Stomach smooth muscle (tissue), 2 donors: ENCODE results near the gene COL23A1.

Experiments
- H3K27ac ChIP-seq: one replicate; pipeline ENCODE4 v1.7.0; 2013; ENCODE audit warnings: mild to moderate bottlenecking, low read length, inconsistent platforms
- H3K27me3 ChIP-seq, 2 donors: one replicate each; pipeline ENCODE4 v1.7.0; 2013; ENCODE audit warnings: low read length in 2 of 2; ENCODE audit not compliant: insufficient read depth in 2 of 2, control insufficient read depth in 1 of 2
- H3K36me3 ChIP-seq, 2 donors: one replicate each; pipeline ENCODE4 v1.7.0; 2013; ENCODE audit warnings: low read length in 2 of 2; ENCODE audit not compliant: control insufficient read depth in 2 of 2, insufficient read depth in 2 of 2
- H3K4me1 ChIP-seq: one replicate; pipeline ENCODE4 v1.7.0; 2013; ENCODE audit warnings: low read length; ENCODE audit not compliant: control insufficient read depth, insufficient read depth
- H3K4me3 ChIP-seq, 2 donors: one replicate each; pipeline ENCODE4 v1.7.0; 2013; ENCODE audit warnings: low read length in 2 of 2
- H3K9ac ChIP-seq, 2 donors: one replicate each; pipeline ENCODE4 v1.7.0; 2013; ENCODE audit warnings: low read length in 2 of 2, mild to moderate bottlenecking in 1 of 2
- H3K9me3 ChIP-seq, 2 donors: one replicate each; pipeline ENCODE4 v1.7.0; 2013; ENCODE audit warnings: low read length in 2 of 2; ENCODE audit not compliant: control insufficient read depth in 2 of 2
- donor health status: healthy.
- donor health status: Pancreatic carcinoma.

COL23A1 gene

GRCh38 chr5:178327446-178327845, 262.7 kb downstream of the COL23A1 start:
- no peak overlapping the region for H3K27ac ChIP-seq

GRCh38 chr5:178326374-178326715, 263.8 kb downstream of the COL23A1 start:
- peaks cover 19% of the 10 kb centered on the region for H3K4me1 ChIP-seq
- no peaks in the 10 kb centered on the region for H3K36me3 ChIP-seq
- peaks cover 0 to 4% of the 10 kb centered on the region in 2 donors for H3K27me3 ChIP-seq
- no peak overlapping the region for H3K9ac ChIP-seq
- no peak overlapping the region for H3K4me3 ChIP-seq
- peaks cover 0 to 4% of the 10 kb centered on the region in 2 donors for H3K9me3 ChIP-seq
- peak overlapping the region; percentile 73 for H3K27ac ChIP-seq

More at GRCh38 chr5:178327446-178327845, 262.7 kb downstream of the COL23A1 start:
- H3K27me3 ChIP-seq: peaks cover 0 to 4% of the 10 kb centered on the region in 2 donors
- H3K9ac ChIP-seq: no peak overlapping the region
- peaks cover 30% of the 10 kb centered on the region for H3K4me1 ChIP-seq
- no peak overlapping the region for H3K4me3 ChIP-seq
- peaks cover 0 to 4% of the 10 kb centered on the region in 2 donors for H3K9me3 ChIP-seq
- no peaks in the 10 kb centered on the region for H3K36me3 ChIP-seq

- H3K36me3 ChIP-seq: no peaks in the 10 kb centered on the region
- H3K4me1 ChIP-seq: peaks cover 14% of the 10 kb centered on the region
- peak overlapping the region; percentile 73 for H3K27ac ChIP-seq
- H3K9me3 ChIP-seq: peaks cover 0 to 4% of the 10 kb centered on the region in 2 donors
- no peak overlapping the region for H3K9ac ChIP-seq
- no peak overlapping the region for H3K4me3 ChIP-seq
- peaks cover 0 to 4% of the 10 kb centered on the region in 2 donors for H3K27me3 ChIP-seq
Observed at GRCh38 chr5:178325679-178326373, 264.4 kb downstream of the COL23A1 start.

- no peak overlapping the region for H3K27ac ChIP-seq
- H3K36me3 ChIP-seq: no peaks in the 10 kb centered on the region
- H3K9ac ChIP-seq: no peak overlapping the region
- peaks cover 0 to 4% of the 10 kb centered on the region in 2 donors for H3K9me3 ChIP-seq
- H3K27me3 ChIP-seq: peaks cover 0 to 4% of the 10 kb centered on the region in 2 donors
- peaks cover 11% of the 10 kb centered on the region for H3K4me1 ChIP-seq
- no peak overlapping the region for H3K4me3 ChIP-seq
Observed at GRCh38 chr5:178325311-178325678, 264.9 kb downstream of the COL23A1 start.

GRCh38 chr5:178324481-178325310, 265.5 kb downstream of the COL23A1 start:
- Histone ChIP-seq H3K27me3 (peaks cover 0 to 4% of the 10 kb centered on the region in 2 donors), H3K9me3 (peaks cover 0 to 4% of the 10 kb centered on the region in 2 donors), H3K27ac (no peak overlapping the region), H3K9ac (no peak overlapping the region), H3K4me3 (no peak overlapping the region), H3K36me3 (no peaks in the 10 kb centered on the region), H3K4me1 (peaks cover 11% of the 10 kb centered on the region)

- Histone ChIP-seq H3K9ac (no peak overlapping the region), H3K27ac (no peak overlapping the region), H3K36me3 (no peaks in the 10 kb centered on the region)
Observed at GRCh38 chr5:178323961-178324360, 266.2 kb downstream of the COL23A1 start.

GRCh38 chr5:178323541-178323865, 266.7 kb downstream of the COL23A1 start:
- Histone ChIP-seq H3K9me3 (peaks cover 0 to 4% of the 10 kb centered on the region in 2 donors), H3K4me1 (peaks cover 11% of the 10 kb centered on the region), H3K27ac (no peak overlapping the region), H3K36me3 (no peaks in the 10 kb centered on the region), H3K4me3 (no peak overlapping the region), H3K9ac (no peak overlapping the region), H3K27me3 (peaks cover 0 to 4% of the 10 kb centered on the region in 2 donors)

More at GRCh38 chr5:178323961-178324360, 266.2 kb downstream of the COL23A1 start:
- Histone ChIP-seq H3K4me1 (peaks cover 11% of the 10 kb centered on the region), H3K4me3 (no peak overlapping the region), H3K9me3 (peaks cover 0 to 4% of the 10 kb centered on the region in 2 donors), H3K27me3 (peaks cover 0 to 4% of the 10 kb centered on the region in 2 donors)

GRCh38 chr5:178322736-178323540, 267.3 kb downstream of the COL23A1 start:
- Histone ChIP-seq H3K4me3 (no peak overlapping the region), H3K27ac (no peak overlapping the region), H3K9me3 (peaks cover 0 to 4% of the 10 kb centered on the region in 2 donors), H3K9ac (no peak overlapping the region), H3K27me3 (peaks cover 0 to 4% of the 10 kb centered on the region in 2 donors), H3K4me1 (peaks cover 11% of the 10 kb centered on the region), H3K36me3 (no peaks in the 10 kb centered on the region)

GRCh38 chr5:178320281-178320855, 269.8 kb downstream of the COL23A1 start:
- H3K4me1 ChIP-seq: peaks cover under 1% of the 10 kb centered on the region
- peaks cover 0 to 6% of the 10 kb centered on the region in 2 donors for H3K27me3 ChIP-seq
- H3K9ac ChIP-seq: no peak overlapping the region
- H3K9me3 ChIP-seq: peaks cover 0 to under 1% of the 10 kb centered on the region in 2 donors
- H3K27ac ChIP-seq: no peak overlapping the region
- no peaks in the 10 kb centered on the region for H3K36me3 ChIP-seq
- no peak overlapping the region for H3K4me3 ChIP-seq

- no peak overlapping the region for H3K9ac ChIP-seq
- no peaks in the 10 kb centered on the region for H3K9me3 ChIP-seq
- H3K27ac ChIP-seq: no peak overlapping the region
- no peak overlapping the region for H3K4me3 ChIP-seq
- H3K4me1 ChIP-seq: no peaks in the 10 kb centered on the region
- no peaks in the 10 kb centered on the region for H3K36me3 ChIP-seq
- peaks cover 0 to 7% of the 10 kb centered on the region in 2 donors for H3K27me3 ChIP-seq
Observed at GRCh38 chr5:178319541-178320041, 270.6 kb downstream of the COL23A1 start.
